Fibroblast of skin of scalp (primary cell): ENCODE results near the gene SEC23IP.

Experiments
- DNase-seq: peaks from one replicate; pipeline ENCODE4 v3.0.0-alpha.2; 2013

The SEC23IP gene

GRCh38 chr10:119940487-119940886, 48.0 kb downstream of the SEC23IP start:
- peak; percentile 32 for DNase-seq

GRCh38 chr10:119942973-119943372, 50.4 kb downstream of the SEC23IP start:
- no peak for DNase-seq

- no peak for DNase-seq
Observed at GRCh38 chr10:119945805-119946204, 53.3 kb downstream of the SEC23IP start.

GRCh38 chr10:119947300-119947699, 54.8 kb downstream of the SEC23IP start:
- DNase-seq, result no peak

- no peak for DNase-seq
Observed at GRCh38 chr10:119957451-119957850, 64.9 kb downstream of the SEC23IP start.

GRCh38 chr10:119962837-119963236, 70.3 kb downstream of the SEC23IP start:
- DNase-seq, result no peak

GRCh38 chr10:119967066-119967465, 74.5 kb downstream of the SEC23IP start:
- DNase-seq, result no peak

GRCh38 chr10:119969609-119970008, 77.1 kb downstream of the SEC23IP start:
- DNase-seq, result no peak

- DNase-seq, result no peak
Observed at GRCh38 chr10:119970107-119970506, 77.6 kb downstream of the SEC23IP start.

- DNase-seq, result no peak
Observed at GRCh38 chr10:119970963-119971362, 78.4 kb downstream of the SEC23IP start.

- DNase-seq, result no peak
Observed at GRCh38 chr10:119973281-119973680, 80.8 kb downstream of the SEC23IP start.

GRCh38 chr10:119976421-119976820, 83.9 kb downstream of the SEC23IP start:
- no peak for DNase-seq

- DNase-seq, result no peak
Observed at GRCh38 chr10:119980956-119981750, 88.6 kb downstream of the SEC23IP start.

GRCh38 chr10:119981826-119982225, 89.3 kb downstream of the SEC23IP start:
- no peak for DNase-seq

GRCh38 chr10:119988333-119988732, 95.8 kb downstream of the SEC23IP start:
- DNase-seq, result no peak

- no peak for DNase-seq
Observed at GRCh38 chr10:119989966-119990365, 97.4 kb downstream of the SEC23IP start.

- DNase-seq, result no peak
Observed at GRCh38 chr10:119991066-119991465, 98.5 kb downstream of the SEC23IP start.

GRCh38 chr10:119991816-119992215, 99.3 kb downstream of the SEC23IP start:
- DNase-seq, result no peak
